Activated naive CD4-positive, alpha-beta T cell treated with anti-CD3 and anti-CD28 coated beads, Interleukin-2, amount 50 U/mL, for 72 hours (primary cell): ENCODE data around the gene ZNF283. TPM values are rescaled to one million over a fixed set of nuclear protein-coding genes. Genes with fewer than 3 reads are reported as not detected.

ENCODE experiments used
- ATAC-seq, 2 donors: fragments of 150-1000 bp; cut with Tn5 transposase; 2 replicates each; pipeline ENCODE4 v1.10.0; 2021; ENCODE audit warnings: mild to moderate bottlenecking in 2 of 2, moderate library complexity in 2 of 2
- DNase-seq, 2 donors: peaks; one replicate each; pipeline ENCODE4 v3.0.0; 2021 to 2022; ENCODE audit warnings: low spot score in 2 of 2
- H3K27ac Mint-ChIP-seq, 2 donors: one replicate each; pipeline ENCODE4 v1.8.0; 2022; ENCODE audit warnings: mild to moderate bottlenecking in 2 of 2, mixed read lengths in 2 of 2
- H3K36me3 Mint-ChIP-seq, 2 donors: one replicate each; pipeline ENCODE4 v1.8.0; 2022; ENCODE audit warnings: mixed read lengths in 2 of 2
- H3K9me3 Mint-ChIP-seq, 2 donors: one replicate each; pipeline ENCODE4 v1.8.0; 2022; ENCODE audit warnings: mixed read lengths in 2 of 2
- total RNA-seq, 2 donors: library from RNA; stranded (reverse); gene quantifications; one replicate each; pipeline ENCODE4 v1.2.3, GENCODE V29; 2022

The ZNF283 gene
- 10 to 100 TPM in 1 of 2 donors, 1 to 10 TPM in 1; 7.7 to 12.0 TPM for total RNA-seq

- Mint-ChIP-seq H3K27ac (peak within 1 kb of the TSS in 1 of 2 donors; percentile 86), H3K9me3 (peaks cover 9 to 20% of the 10 kb centered on the region in 2 donors), H3K36me3 (peaks cover 37 to 68% of the 10 kb centered on the region in 2 donors)
- DNase-seq, result peak; percentile 83 to 90
- ATAC-seq, result peak; percentile 99 to 100
These were observed at the start of gene ZNF283 for GRCh38 chr19:43826787-43827754. Gene ZNF283, plus strand, starts transcription at chr19:43827321. Its CDS starts 6,184 bp downstream, at chr19:43833505.

GRCh38 chr19:43778651-43779050, 48.5 kb upstream of the ZNF283 start:
- no peak for DNase-seq
- Mint-ChIP-seq H3K27ac (peak overlapping the region; percentile 88), H3K9me3 (peaks cover 0 to 3% of the 10 kb centered on the region in 2 donors), H3K36me3 (peaks cover 42 to 49% of the 10 kb centered on the region in 2 donors)
- ATAC-seq, result no peak

GRCh38 chr19:43779147-43779819, 47.8 kb upstream of the ZNF283 start:
- H3K27ac Mint-ChIP-seq, result peak overlapping the region; percentile 88 to 89
- H3K36me3 Mint-ChIP-seq, result peaks cover 42 to 48% of the 10 kb centered on the region in 2 donors
- no peak for DNase-seq
- ATAC-seq, result no peak
- peaks cover 0 to 5% of the 10 kb centered on the region in 2 donors for H3K9me3 Mint-ChIP-seq

- DNase-seq (no peak), ATAC-seq (no peak)
- Mint-ChIP-seq H3K36me3 (peaks cover 42 to 47% of the 10 kb centered on the region in 2 donors), H3K9me3 (peaks cover 0 to 5% of the 10 kb centered on the region in 2 donors), H3K27ac (peak overlapping the region; percentile 88 to 89)
These were observed 47.3 kb upstream of the ZNF283 start for GRCh38 chr19:43779820-43780219.

- peaks cover 0 to 5% of the 10 kb centered on the region in 2 donors for H3K9me3 Mint-ChIP-seq
- H3K27ac Mint-ChIP-seq, result peak within 1 kb of the TSS; percentile 88 to 89
- H3K36me3 Mint-ChIP-seq, result peaks cover 36 to 37% of the 10 kb centered on the region in 2 donors
- peak; percentile 68 to 90 for DNase-seq
- peak; percentile 71 to 82 for ATAC-seq
These were observed 46.2 kb upstream of the ZNF283 start, which contains the start of gene KCNN4 for GRCh38 chr19:43780706-43781525. Gene KCNN4, minus strand, starts transcription at chr19:43780973. Its CDS starts 112 bp downstream, at chr19:43780861.

GRCh38 chr19:43781630-43782310, 45.4 kb upstream of the ZNF283 start:
- Mint-ChIP-seq H3K27ac (peak overlapping the region; percentile 79 to 88), H3K36me3 (peaks cover 29% of the 10 kb centered on the region in 2 donors), H3K9me3 (peaks cover 0 to 5% of the 10 kb centered on the region in 2 donors)
- ATAC-seq (peak; percentile 23 to 31), DNase-seq (no peak)

- no peak for ATAC-seq
- no peak for DNase-seq
- Mint-ChIP-seq H3K36me3 (peaks cover 24% of the 10 kb centered on the region in 2 donors), H3K9me3 (peaks cover 0 to 5% of the 10 kb centered on the region in 2 donors), H3K27ac (peak overlapping the region in 1 of 2 donors; percentile 88)
These were observed 44.8 kb upstream of the ZNF283 start for GRCh38 chr19:43782311-43782660.

- ATAC-seq (no peak), DNase-seq (no peak)
- Mint-ChIP-seq H3K9me3 (peaks cover 0 to 5% of the 10 kb centered on the region in 2 donors), H3K36me3 (peaks cover 23% of the 10 kb centered on the region in 2 donors), H3K27ac (peak overlapping the region in 1 of 2 donors; percentile 88)
These were observed 44.4 kb upstream of the ZNF283 start for GRCh38 chr19:43782689-43783231.

- H3K27ac Mint-ChIP-seq, result peak overlapping the region; percentile 75 to 94
- ATAC-seq (no peak), DNase-seq (no peak)
- peaks cover 14 to 20% of the 10 kb centered on the region in 2 donors for H3K36me3 Mint-ChIP-seq
- peaks cover 0 to 5% of the 10 kb centered on the region in 2 donors for H3K9me3 Mint-ChIP-seq
These were observed 43.5 kb upstream of the ZNF283 start for GRCh38 chr19:43783636-43784035.

GRCh38 chr19:43784241-43784980, 42.7 kb upstream of the ZNF283 start:
- H3K9me3 Mint-ChIP-seq, result peaks cover 0 to 5% of the 10 kb centered on the region in 2 donors
- DNase-seq, result peak; percentile 67 to 82
- H3K27ac Mint-ChIP-seq, result peak overlapping the region; percentile 75 to 94
- ATAC-seq, result peak; percentile 36 to 56
- peaks cover 6 to 12% of the 10 kb centered on the region in 2 donors for H3K36me3 Mint-ChIP-seq

- ATAC-seq (peak in 1 of 2 donors; percentile 5), DNase-seq (peak in 1 of 2 donors; percentile 66)
- H3K9me3 Mint-ChIP-seq, result peaks cover 0 to 5% of the 10 kb centered on the region in 2 donors
- H3K36me3 Mint-ChIP-seq, result peaks cover 0 to 6% of the 10 kb centered on the region in 2 donors
- H3K27ac Mint-ChIP-seq, result peak overlapping the region; percentile 75 to 94
These were observed 41.9 kb upstream of the ZNF283 start for GRCh38 chr19:43784981-43785808.

- Mint-ChIP-seq H3K36me3 (peaks cover 0 to 6% of the 10 kb centered on the region in 2 donors), H3K27ac (no peak overlapping the region), H3K9me3 (peaks cover 0 to 5% of the 10 kb centered on the region in 2 donors)
- DNase-seq (no peak), ATAC-seq (no peak)
These were observed 40.5 kb upstream of the ZNF283 start for GRCh38 chr19:43786665-43787064.

GRCh38 chr19:43789029-43789428, 38.1 kb upstream of the ZNF283 start:
- H3K9me3 Mint-ChIP-seq, result no peaks in the 10 kb centered on the region
- no peak overlapping the region for H3K27ac Mint-ChIP-seq
- DNase-seq (no peak), ATAC-seq (no peak)
- H3K36me3 Mint-ChIP-seq, result no peaks in the 10 kb centered on the region

- DNase-seq (no peak), ATAC-seq (no peak)
- Mint-ChIP-seq H3K36me3 (no peaks in the 10 kb centered on the region), H3K9me3 (no peaks in the 10 kb centered on the region), H3K27ac (no peak overlapping the region)
These were observed 36.5 kb upstream of the ZNF283 start for GRCh38 chr19:43790587-43790986.
